A673 (cell line): Measurements from ENCODE around the gene YIPF4.
"Not testable (repeated sequence)": the region's sequence is repeated elsewhere in the genome, so short reads cannot be mapped to it uniquely, and the experiment has no call there.

ENCODE experiments used
- CTCF ChIP-seq: fragments of 300-800, 200-600 bp; sonication (generic); conservative IDR thresholded peaks from 2 replicates; pipeline ENCODE4 v1.5.1; 2017; ENCODE audit warnings: low read depth, mild to moderate bottlenecking, antibody characterized with exemption, low read length, moderate library complexity, mixed read lengths
- EZH2 ChIP-seq: fragments of 200-600 bp; sonication (generic); IDR thresholded peaks from 2 replicates; pipeline ENCODE4 v1.6.1; 2017; ENCODE audit warnings: borderline replicate concordance, low read depth, mild to moderate bottlenecking, mixed read lengths, antibody characterized with exemption, low read length; ENCODE audit not compliant: poor library complexity, severe bottlenecking

- not testable (repeated sequence) for TF ChIP-seq CTCF, EZH2
These were observed 51.7 kb downstream of the YIPF4 start for GRCh38 chr2:32329180-32329980.
